ENCODE results near the gene ABHD11.

DNA sequence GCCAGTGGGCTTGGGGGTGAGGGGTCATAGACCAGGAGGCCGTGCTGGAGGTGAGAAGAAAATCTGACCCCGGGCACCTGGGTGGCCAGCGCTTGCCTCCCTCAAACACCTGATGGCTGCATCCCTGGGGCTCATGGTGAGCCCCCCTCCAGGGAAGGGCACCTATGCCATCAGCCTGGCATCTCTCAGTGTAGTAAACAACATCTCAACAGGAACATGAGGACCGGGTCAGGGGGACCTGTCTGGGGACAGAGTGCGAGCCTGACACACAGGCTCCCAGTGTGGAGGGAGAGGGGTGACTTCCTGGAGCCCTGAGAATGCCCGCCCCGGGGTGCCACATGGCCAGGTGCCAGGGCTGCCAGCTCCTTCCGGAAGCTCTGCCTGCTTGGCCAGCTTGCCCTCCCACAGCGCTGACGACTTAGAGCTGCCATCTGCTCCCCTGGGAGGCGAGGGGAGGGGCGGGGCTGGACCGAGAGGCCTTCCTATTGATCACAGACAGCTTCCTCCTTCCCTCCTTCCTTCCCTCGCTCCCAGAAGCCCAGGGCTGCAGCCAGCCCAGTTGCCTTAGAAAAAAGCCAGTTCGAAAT, 31.5 kb downstream of the ABHD11 start:
- TF ChIP-seq, protein P1, sequence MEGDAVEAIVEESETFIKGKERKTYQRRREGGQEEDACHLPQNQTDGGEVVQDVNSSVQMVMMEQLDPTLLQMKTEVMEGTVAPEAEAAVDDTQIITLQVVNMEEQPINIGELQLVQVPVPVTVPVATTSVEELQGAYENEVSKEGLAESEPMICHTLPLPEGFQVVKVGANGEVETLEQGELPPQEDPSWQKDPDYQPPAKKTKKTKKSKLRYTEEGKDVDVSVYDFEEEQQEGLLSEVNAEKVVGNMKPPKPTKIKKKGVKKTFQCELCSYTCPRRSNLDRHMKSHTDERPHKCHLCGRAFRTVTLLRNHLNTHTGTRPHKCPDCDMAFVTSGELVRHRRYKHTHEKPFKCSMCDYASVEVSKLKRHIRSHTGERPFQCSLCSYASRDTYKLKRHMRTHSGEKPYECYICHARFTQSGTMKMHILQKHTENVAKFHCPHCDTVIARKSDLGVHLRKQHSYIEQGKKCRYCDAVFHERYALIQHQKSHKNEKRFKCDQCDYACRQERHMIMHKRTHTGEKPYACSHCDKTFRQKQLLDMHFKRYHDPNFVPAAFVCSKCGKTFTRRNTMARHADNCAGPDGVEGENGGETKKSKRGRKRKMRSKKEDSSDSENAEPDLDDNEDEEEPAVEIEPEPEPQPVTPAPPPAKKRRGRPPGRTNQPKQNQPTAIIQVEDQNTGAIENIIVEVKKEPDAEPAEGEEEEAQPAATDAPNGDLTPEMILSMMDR (IDR thresholded peaks at IDR 0.05) = no peak
- peak; percentile 17 to 39 (median 19) for TF ChIP-seq POLR2A (IDR thresholded peaks at IDR 0.05)

Measured in body of pancreas (tissue), 4 donors.